ENCODE data around the gene CUBN. TPM values are rescaled to one million over a fixed set of nuclear protein-coding genes. Genes with fewer than 3 reads are reported as not detected.

The CUBN gene
- total RNA-seq, 4 donors from 2014 or later = 0.27 to 3.6 (median 0.96) TPM

DNA sequence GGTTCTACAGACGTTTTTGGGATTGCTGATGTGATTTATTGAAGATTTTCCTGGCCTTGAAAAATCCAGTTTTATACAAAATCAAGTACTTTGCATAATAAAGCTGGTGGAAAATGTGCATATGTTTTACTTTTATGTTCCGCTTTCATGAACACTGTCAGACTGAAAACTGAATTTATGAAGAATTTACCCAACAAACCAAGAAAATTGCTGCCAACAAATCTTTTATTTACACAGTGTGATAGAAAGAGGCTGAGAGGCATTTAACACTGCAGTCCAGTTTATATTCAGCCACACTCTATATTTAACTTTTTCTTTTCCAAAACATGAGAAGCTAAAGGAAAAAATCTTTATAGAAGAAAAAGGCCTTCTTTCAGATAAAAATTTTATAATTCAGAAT is 277.0 kb downstream of the CUBN start:
- TF ChIP-seq POLR2A (IDR thresholded peaks at IDR 0.05) = no peak
- TF ChIP-seq, protein P1, sequence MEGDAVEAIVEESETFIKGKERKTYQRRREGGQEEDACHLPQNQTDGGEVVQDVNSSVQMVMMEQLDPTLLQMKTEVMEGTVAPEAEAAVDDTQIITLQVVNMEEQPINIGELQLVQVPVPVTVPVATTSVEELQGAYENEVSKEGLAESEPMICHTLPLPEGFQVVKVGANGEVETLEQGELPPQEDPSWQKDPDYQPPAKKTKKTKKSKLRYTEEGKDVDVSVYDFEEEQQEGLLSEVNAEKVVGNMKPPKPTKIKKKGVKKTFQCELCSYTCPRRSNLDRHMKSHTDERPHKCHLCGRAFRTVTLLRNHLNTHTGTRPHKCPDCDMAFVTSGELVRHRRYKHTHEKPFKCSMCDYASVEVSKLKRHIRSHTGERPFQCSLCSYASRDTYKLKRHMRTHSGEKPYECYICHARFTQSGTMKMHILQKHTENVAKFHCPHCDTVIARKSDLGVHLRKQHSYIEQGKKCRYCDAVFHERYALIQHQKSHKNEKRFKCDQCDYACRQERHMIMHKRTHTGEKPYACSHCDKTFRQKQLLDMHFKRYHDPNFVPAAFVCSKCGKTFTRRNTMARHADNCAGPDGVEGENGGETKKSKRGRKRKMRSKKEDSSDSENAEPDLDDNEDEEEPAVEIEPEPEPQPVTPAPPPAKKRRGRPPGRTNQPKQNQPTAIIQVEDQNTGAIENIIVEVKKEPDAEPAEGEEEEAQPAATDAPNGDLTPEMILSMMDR (IDR thresholded peaks at IDR 0.05 in 4 of 5, conservative IDR thresholded peaks at IDR 0.05 in 1 of 5) = no peak
- Histone ChIP-seq H3K4me1 (no peaks in the 10 kb centered on the region), H3K9me3 (no peaks in the 10 kb centered on the region), H3K27ac (no peak overlapping the region), H3K36me3 (no peaks in the 10 kb centered on the region), H3K4me3 (no peak overlapping the region), H3K27me3 (no peaks in the 10 kb centered on the region)
- DNase-seq = no peak
- in situ Hi-C loops (cut with MboI; ENCODE audit: low sequenced_read_pairs in 4 of 4) (no loop called here), intact Hi-C loops (cut with DNase I; ENCODE audit: low total_unique reads) (no loop called here)
- no peak for ATAC-seq

DNA sequence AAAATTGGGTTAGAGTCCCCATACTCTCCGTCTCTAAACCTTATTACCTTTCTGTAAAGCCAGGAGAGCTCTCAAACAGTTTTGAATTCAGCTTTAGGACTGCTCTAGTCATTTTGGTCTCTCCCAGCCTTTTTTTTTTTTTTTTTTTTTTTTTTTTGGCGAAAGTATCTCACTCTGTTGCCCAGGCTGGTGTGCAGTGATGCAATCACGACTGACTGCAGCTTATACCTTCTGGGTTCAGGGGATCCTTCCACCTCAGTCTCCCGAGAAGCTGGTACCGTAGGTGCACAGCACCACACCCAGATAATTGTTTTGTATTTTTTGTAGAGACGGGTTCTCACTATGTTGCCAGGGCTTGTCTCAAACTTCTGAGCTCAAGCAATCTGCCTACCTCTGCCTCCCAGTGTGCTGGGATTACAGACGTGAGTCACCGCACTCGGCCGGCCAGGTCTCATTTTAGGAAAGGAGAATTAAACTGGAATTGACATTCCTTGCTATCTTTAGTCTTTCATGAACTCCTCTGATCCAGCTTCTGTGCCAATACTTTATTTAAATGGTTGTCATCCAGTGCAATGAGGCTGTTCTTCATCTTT is 281.0 kb downstream of the CUBN start:
- in situ Hi-C loops (cut with MboI; ENCODE audit: low sequenced_read_pairs in 4 of 4) = loop anchor here (5.0 to 25.0 kb wide), 3 partner anchors 409 to 589 kb away; no protein-coding TSS in a partner anchor
- H3K4me3 ChIP-seq = no peak overlapping the region
- DNase-seq (no peak), ATAC-seq (no peak)
- H3K9me3 ChIP-seq = no peaks in the 10 kb centered on the region
- H3K27ac ChIP-seq = no peak overlapping the region
- H3K36me3 ChIP-seq = no peaks in the 10 kb centered on the region
- H3K27me3 ChIP-seq = no peaks in the 10 kb centered on the region
- TF ChIP-seq, protein P1 (IDR thresholded peaks at IDR 0.05 in 4 of 5, conservative IDR thresholded peaks at IDR 0.05 in 1 of 5) = no peak
- no peak for TF ChIP-seq POLR2A (IDR thresholded peaks at IDR 0.05)
- intact Hi-C loops (cut with DNase I; ENCODE audit: low total_unique reads) = no loop called here
- H3K4me1 ChIP-seq = no peaks in the 10 kb centered on the region

DNA sequence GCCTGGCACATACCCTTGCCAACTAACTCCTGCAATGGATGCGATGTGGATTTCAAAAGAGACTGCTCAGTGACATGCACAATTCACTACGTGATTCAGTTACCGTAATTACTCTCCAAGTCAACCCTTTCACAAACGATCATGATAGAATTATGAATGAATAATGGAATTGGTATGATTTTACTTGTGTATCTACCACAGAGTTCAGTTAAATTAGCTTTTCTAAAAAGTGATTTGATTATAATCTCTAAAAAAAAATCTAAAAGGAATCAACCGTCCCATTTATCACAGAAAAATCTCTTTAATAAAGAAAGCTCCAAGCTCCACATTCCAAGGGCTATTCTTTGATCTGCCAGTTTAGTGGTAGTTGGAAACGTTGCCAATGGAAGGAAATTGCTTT is 282.0 kb downstream of the CUBN start:
- Histone ChIP-seq H3K4me3 (no peak overlapping the region), H3K27ac (no peak overlapping the region), H3K36me3 (no peaks in the 10 kb centered on the region), H3K4me1 (no peaks in the 10 kb centered on the region), H3K27me3 (no peaks in the 10 kb centered on the region), H3K9me3 (no peaks in the 10 kb centered on the region)
- ATAC-seq (no peak), DNase-seq (no peak)
- TF ChIP-seq, protein P1 (IDR thresholded peaks at IDR 0.05 in 4 of 5, conservative IDR thresholded peaks at IDR 0.05 in 1 of 5) = no peak
- TF ChIP-seq POLR2A (IDR thresholded peaks at IDR 0.05) = no peak
- intact Hi-C loops (cut with DNase I; ENCODE audit: low total_unique reads) = no loop called here
- in situ Hi-C loops (cut with MboI; ENCODE audit: low sequenced_read_pairs in 4 of 4) = loop anchor here (5.0 to 25.0 kb wide), 3 partner anchors 410 to 590 kb away; no protein-coding TSS in a partner anchor

DNA sequence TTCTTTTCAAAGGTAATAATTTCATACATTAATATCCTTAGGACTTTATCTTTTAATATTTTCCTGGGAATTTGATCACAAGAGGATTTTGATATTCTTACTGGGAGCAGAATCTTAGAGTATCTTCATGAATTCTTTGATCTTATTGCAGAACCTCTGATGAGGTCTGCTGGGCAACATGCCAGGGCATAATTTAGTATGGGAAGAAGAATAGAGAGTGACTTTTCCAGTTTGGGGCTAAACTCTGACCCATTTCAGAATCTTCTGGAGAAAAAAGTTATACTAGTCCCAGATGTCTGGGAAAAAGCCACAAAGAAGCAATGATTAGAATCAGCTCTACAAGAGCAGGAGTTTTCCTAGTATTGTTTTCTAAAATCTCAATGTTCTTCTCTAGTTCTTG is 284.4 kb downstream of the CUBN start:
- Histone ChIP-seq H3K4me3 (no peak overlapping the region), H3K36me3 (no peaks in the 10 kb centered on the region), H3K4me1 (no peaks in the 10 kb centered on the region), H3K9me3 (no peaks in the 10 kb centered on the region), H3K27me3 (no peaks in the 10 kb centered on the region), H3K27ac (no peak overlapping the region)
- TF ChIP-seq POLR2A (IDR thresholded peaks at IDR 0.05) = no peak
- DNase-seq (no peak), ATAC-seq (no peak)
- intact Hi-C loops (cut with DNase I; ENCODE audit: low total_unique reads) (no loop called here), in situ Hi-C loops (cut with MboI; ENCODE audit: low sequenced_read_pairs in 4 of 4) (loop anchor here (5.0 to 25.0 kb wide), 3 partner anchors 412 to 592 kb away; no protein-coding TSS in a partner anchor)

DNA sequence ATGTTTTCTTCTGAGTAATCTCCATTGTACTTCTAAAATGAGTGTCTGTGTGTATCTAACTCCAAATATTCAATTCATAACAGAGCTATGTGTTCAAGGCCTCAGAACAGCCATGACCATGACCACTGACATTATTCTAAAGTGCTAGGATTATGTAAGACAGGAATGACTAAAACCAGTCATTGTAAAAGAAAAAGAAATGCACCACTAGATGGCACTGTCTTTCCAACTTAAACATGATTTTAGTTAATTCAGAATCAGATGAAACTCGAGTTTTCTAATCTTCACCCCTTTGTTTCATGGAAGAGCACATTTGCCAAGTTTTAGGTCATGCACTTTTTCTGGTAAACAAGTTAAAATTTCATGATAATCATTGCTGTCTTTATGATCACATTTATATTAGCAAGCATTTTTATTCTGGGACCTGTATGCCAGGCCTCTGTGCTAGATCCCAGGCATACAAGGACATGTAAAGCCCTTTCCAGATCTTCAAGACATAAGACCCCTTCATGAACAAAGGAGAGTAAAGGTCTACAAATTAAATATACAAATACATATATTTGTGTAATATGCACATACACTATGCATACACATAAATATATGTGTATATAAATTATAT is 286.2 kb downstream of the CUBN start:
- Histone ChIP-seq H3K27me3 (no peaks in the 10 kb centered on the region), H3K36me3 (no peaks in the 10 kb centered on the region), H3K9me3 (no peaks in the 10 kb centered on the region), H3K27ac (no peak overlapping the region), H3K4me1 (no peaks in the 10 kb centered on the region), H3K4me3 (no peak overlapping the region)
- in situ Hi-C loops (cut with MboI; ENCODE audit: low sequenced_read_pairs in 4 of 4) = loop anchor here (5.0 to 25.0 kb wide), 3 partner anchors 414 to 594 kb away; no protein-coding TSS in a partner anchor
- intact Hi-C loops (cut with DNase I; ENCODE audit: low total_unique reads) = loop anchor here (1.0 kb wide), 1 partner anchor 414 kb away; no protein-coding TSS in a partner anchor
- no peak for DNase-seq
- peak in 1 of 2 donors; percentile 68 for ATAC-seq
- TF ChIP-seq, protein P1 (IDR thresholded peaks at IDR 0.05 in 4 of 5, conservative IDR thresholded peaks at IDR 0.05 in 1 of 5) = peak in 4 of 5 experiments; percentile 41 to 69 (median 57)
- TF ChIP-seq POLR2A (IDR thresholded peaks at IDR 0.05) = no peak

Data from gastrocnemius medialis (tissue), 4 donors.